CD14-positive monocyte (primary cell): ENCODE data around the gene UVRAG. TPM values are rescaled to one million over a fixed set of nuclear protein-coding genes. Genes with fewer than 3 reads are reported as not detected.
A peak's percentile ranks its signal among the peaks of the same experiment; 100 is the strongest.

Experiments
- DNase-seq, 3 donors: peaks; one replicate each; pipeline ENCODE4 v3.0.0-alpha.2; 2011 to 2022
- H2AFZ ChIP-seq: 2 replicates; pipeline ENCODE4 v1.6.0; 2012; ENCODE audit warnings: mild to moderate bottlenecking, low read depth, low read length, inconsistent platforms; ENCODE audit not compliant: insufficient read depth, poor library complexity, severe bottlenecking
- H3K27ac ChIP-seq, 2 donors: 1 replicate in 1 of 2; 2 replicates in 1 of 2; pipeline ENCODE4 v1.5.1; 2012 to 2013; ENCODE audit warnings: low read length in 2 of 2, control low read depth in 1 of 2, inconsistent platforms in 1 of 2, low read depth in 1 of 2, mild to moderate bottlenecking in 1 of 2
- H3K27me3 ChIP-seq, 2 donors: one replicate each; pipeline versions ENCODE4 v1.6.0 to v1.6.1; 2011 to 2013; ENCODE audit warnings: low read length in 2 of 2; ENCODE audit not compliant: control insufficient read depth in 2 of 2, insufficient read depth in 2 of 2
- H3K36me3 ChIP-seq, 2 donors: replicated peaks in 1 of 2; 1 replicate in 1 of 2; 2 replicates in 1 of 2; pipeline versions ENCODE4 v1.5.1 to v1.6.1; 2012 to 2013; ENCODE audit warnings: low read length in 2 of 2, control low read depth in 1 of 2, inconsistent platforms in 1 of 2, mild to moderate bottlenecking in 1 of 2; ENCODE audit not compliant: insufficient read depth in 2 of 2, control insufficient read depth in 1 of 2
- H3K4me1 ChIP-seq, 2 donors: 1 replicate in 1 of 2; 2 replicates in 1 of 2; pipeline versions ENCODE4 v1.5.1 to v1.6.1; 2012 to 2013; ENCODE audit warnings: low read length in 2 of 2, control low read depth in 1 of 2, inconsistent platforms in 1 of 2, mild to moderate bottlenecking in 1 of 2, moderate library complexity in 1 of 2; ENCODE audit not compliant: insufficient read depth in 2 of 2, control insufficient read depth in 1 of 2
- H3K4me2 ChIP-seq: replicated peaks from 2 replicates; pipeline ENCODE3; 2012; ENCODE audit warnings: low read length, moderate library complexity, mild to moderate bottlenecking; ENCODE audit not compliant: poor library complexity, severe bottlenecking; ENCODE audit errors: extremely low read depth
- H3K4me3 ChIP-seq, 3 experiments: fragments of 200-600 bp in 1 of 3; sonication (generic) in 1 of 3; replicated peaks in 1 of 3; 1 replicate in 2 of 3; 2 replicates in 1 of 3; pipeline ENCODE4 v1.5.1; 2011 to 2013; ENCODE audit warnings: low read length in 3 of 3, mild to moderate bottlenecking in 3 of 3, control low read depth in 2 of 3, low read depth in 2 of 3, inconsistent platforms in 1 of 3, moderate library complexity in 1 of 3
- H3K79me2 ChIP-seq: 2 replicates; pipeline ENCODE4 v1.6.0; 2012; ENCODE audit warnings: mild to moderate bottlenecking, control low read depth, inconsistent platforms, low read length, moderate library complexity; ENCODE audit not compliant: insufficient read depth
- H3K9ac ChIP-seq: 2 replicates; pipeline ENCODE4 v1.6.0; 2017; ENCODE audit warnings: low read length, mild to moderate bottlenecking; ENCODE audit not compliant: insufficient read depth, poor library complexity, severe bottlenecking
- H3K9me3 ChIP-seq, 2 donors: replicated peaks in 1 of 2; 1 replicate in 1 of 2; 2 replicates in 1 of 2; pipeline versions ENCODE4 v1.5.1 to v1.6.1; 2012 to 2013; ENCODE audit warnings: low read length in 2 of 2, control low read depth in 1 of 2; ENCODE audit not compliant: control insufficient read depth in 1 of 2, insufficient read depth in 1 of 2
- H4K20me1 ChIP-seq: 2 replicates; pipeline ENCODE4 v1.6.0; 2012; ENCODE audit warnings: mild to moderate bottlenecking, low read length, control low read depth, moderate library complexity; ENCODE audit not compliant: insufficient read depth
- H3K27ac Mint-ChIP-seq, 7 donors: one replicate each; pipeline ENCODE4 v1.8.0; 2020; ENCODE audit warnings: mild to moderate bottlenecking in 7 of 7, mixed read lengths in 7 of 7, moderate library complexity in 6 of 7, inconsistent platforms in 2 of 7
- H3K27me3 Mint-ChIP-seq, 3 donors: one replicate each; pipeline ENCODE4 v1.8.0; 2021 to 2022; ENCODE audit warnings: low read depth in 3 of 3, mild to moderate bottlenecking in 3 of 3, mixed read lengths in 3 of 3, moderate library complexity in 3 of 3, inconsistent platforms in 1 of 3
- H3K36me3 Mint-ChIP-seq, 2 donors: one replicate each; pipeline ENCODE4 v1.8.0; 2020; ENCODE audit warnings: mixed read lengths in 2 of 2, inconsistent platforms in 1 of 2, mild to moderate bottlenecking in 1 of 2
- H3K4me1 Mint-ChIP-seq: one replicate; pipeline ENCODE4 v1.8.0; 2020; ENCODE audit warnings: mild to moderate bottlenecking, mixed read lengths
- H3K4me3 Mint-ChIP-seq, 2 donors: one replicate each; pipeline ENCODE4 v1.8.0; 2020; ENCODE audit warnings: mild to moderate bottlenecking in 2 of 2, mixed read lengths in 2 of 2, moderate library complexity in 1 of 2
- H3K9me3 Mint-ChIP-seq, 7 donors: one replicate each; pipeline ENCODE4 v1.8.0; 2020 to 2022; ENCODE audit warnings: mixed read lengths in 7 of 7, mild to moderate bottlenecking in 6 of 7, moderate library complexity in 6 of 7, inconsistent platforms in 2 of 7
- WGBS: methylation state at CpG from one replicate; pipeline ENCODE4 v1.1.5; 2013; ENCODE audit warnings: missing lambda C conversion rate; ENCODE audit not compliant: insufficient coverage; 5-methylcytosine and 5-hydroxymethylcytosine counted together
- intact Hi-C, 2 donors: fragments of 100-400 bp; cut with micrococcal nuclease; formaldehyde crosslinking; loops; one replicate each; pipeline versions ENCODE4 v1.15.0 to v1.15.1; 2023
- polyA plus RNA-seq, 3 donors: library from polyadenylated mRNA; depleted of rRNA in 1 of 3; unstranded in 2 of 3; stranded (reverse) in 1 of 3; fragments of 300-500 nt in 2 of 3; fragments of >200 nt in 1 of 3; fragmentation: Illumina TruSeq in 2 of 3; gene quantifications; 1 replicate in 2 of 3; 2 replicates in 1 of 3; pipeline ENCODE4 v1.2.3, GENCODE V29; 2012 to 2021
- TF ChIP-seq, protein P1 (sequence below): fragments of 200-600 bp; IDR thresholded peaks from one replicate; pipeline ENCODE4 v1.8.0; 2022; ENCODE audit warnings: antibody characterized with exemption, mild to moderate bottlenecking

UVRAG gene
- polyA plus RNA-seq, 3 donors: 13.7 to 20.5 (median 20.0) TPM

DNA sequence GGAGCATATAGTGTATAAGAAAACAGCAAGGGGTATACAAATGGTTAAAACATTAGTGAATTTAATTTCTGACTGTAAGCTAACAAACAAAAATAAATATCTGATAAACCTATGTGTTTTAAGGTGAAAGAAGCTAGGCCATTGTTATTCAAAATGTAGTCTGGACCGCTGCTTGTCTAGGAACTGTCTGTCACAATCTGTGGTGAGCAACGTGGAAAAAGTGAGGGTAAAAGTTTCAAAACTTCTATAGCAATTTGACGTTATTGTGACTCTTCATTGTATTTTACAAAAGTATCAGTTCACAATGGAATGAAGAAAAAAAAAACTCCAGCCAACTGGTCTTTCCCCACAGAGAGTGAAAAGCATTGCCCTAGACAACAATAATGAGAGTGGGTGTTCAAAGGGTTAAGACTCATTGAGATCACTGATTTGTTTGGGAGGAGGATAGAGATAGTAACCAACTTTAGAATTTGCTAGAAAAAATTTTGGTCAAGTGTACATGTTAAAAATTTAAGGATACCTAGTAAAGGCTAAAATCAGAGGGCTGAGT is 79.1 kb downstream of the UVRAG start:
- peak overlapping the region; percentile 8 to 96 (median 93) for H3K27ac Mint-ChIP-seq
- H3K4me2 ChIP-seq: no peak overlapping the region
- peaks cover 44 to 60% of the 10 kb centered on the region in 2 donors for H3K4me1 ChIP-seq
- no CpG with 5 or more reads among the region's 3 CpGs for WGBS
- no peak overlapping the region for H2AFZ ChIP-seq
- no peak overlapping the region for H3K4me3 Mint-ChIP-seq
- no peaks in the 10 kb centered on the region for H3K9me3 ChIP-seq
- H3K36me3 ChIP-seq: peaks cover 6 to 16% of the 10 kb centered on the region in 2 donors
- H3K4me3 ChIP-seq: peak overlapping the region in 1 of 3 experiments; percentile 20
- TF ChIP-seq, protein P1, sequence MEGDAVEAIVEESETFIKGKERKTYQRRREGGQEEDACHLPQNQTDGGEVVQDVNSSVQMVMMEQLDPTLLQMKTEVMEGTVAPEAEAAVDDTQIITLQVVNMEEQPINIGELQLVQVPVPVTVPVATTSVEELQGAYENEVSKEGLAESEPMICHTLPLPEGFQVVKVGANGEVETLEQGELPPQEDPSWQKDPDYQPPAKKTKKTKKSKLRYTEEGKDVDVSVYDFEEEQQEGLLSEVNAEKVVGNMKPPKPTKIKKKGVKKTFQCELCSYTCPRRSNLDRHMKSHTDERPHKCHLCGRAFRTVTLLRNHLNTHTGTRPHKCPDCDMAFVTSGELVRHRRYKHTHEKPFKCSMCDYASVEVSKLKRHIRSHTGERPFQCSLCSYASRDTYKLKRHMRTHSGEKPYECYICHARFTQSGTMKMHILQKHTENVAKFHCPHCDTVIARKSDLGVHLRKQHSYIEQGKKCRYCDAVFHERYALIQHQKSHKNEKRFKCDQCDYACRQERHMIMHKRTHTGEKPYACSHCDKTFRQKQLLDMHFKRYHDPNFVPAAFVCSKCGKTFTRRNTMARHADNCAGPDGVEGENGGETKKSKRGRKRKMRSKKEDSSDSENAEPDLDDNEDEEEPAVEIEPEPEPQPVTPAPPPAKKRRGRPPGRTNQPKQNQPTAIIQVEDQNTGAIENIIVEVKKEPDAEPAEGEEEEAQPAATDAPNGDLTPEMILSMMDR: no peak
- intact Hi-C loops: no loop called here
- H3K9ac ChIP-seq: no peak overlapping the region
- H3K79me2 ChIP-seq: peaks cover 76% of the 10 kb centered on the region
- H4K20me1 ChIP-seq: peaks cover 32% of the 10 kb centered on the region
- H3K27me3 ChIP-seq: no peaks in the 10 kb centered on the region
- peak overlapping the region in 1 of 2 donors; percentile 86 for H3K27ac ChIP-seq
- H3K9me3 Mint-ChIP-seq: peaks cover 0 to 9% (median 7%) of the 10 kb centered on the region in 7 donors
- H3K4me1 Mint-ChIP-seq: peaks cover 62% of the 10 kb centered on the region
- peak in 2 of 3 donors; percentile 8 to 18 for DNase-seq
- H3K27me3 Mint-ChIP-seq: no peaks in the 10 kb centered on the region
- peaks cover 30 to 40% of the 10 kb centered on the region in 2 donors for H3K36me3 Mint-ChIP-seq

- Histone ChIP-seq H3K4me2 (no peak overlapping the region), H3K4me3 (no peak overlapping the region), H3K36me3 (peaks cover 8 to 27% of the 10 kb centered on the region in 2 donors), H3K27ac (no peak overlapping the region), H3K27me3 (no peaks in the 10 kb centered on the region), H2AFZ (no peak overlapping the region), H4K20me1 (peaks cover 59% of the 10 kb centered on the region), H3K79me2 (peaks cover 76% of the 10 kb centered on the region), H3K4me1 (peaks cover 27 to 43% of the 10 kb centered on the region in 2 donors), H3K9ac (no peak overlapping the region), H3K9me3 (no peaks in the 10 kb centered on the region)
- H3K27ac Mint-ChIP-seq: no peak overlapping the region
- WGBS: no CpG with 5 or more reads among the region's 4 CpGs
- intact Hi-C loops: loop anchor here (2.0 to 5.0 kb wide), 4 partner anchors 255 to 420 kb away; partner anchors contain the start of gene WNT11 (in 1 of the 2)
- DNase-seq: peak in 2 of 3 donors; percentile 18 to 51
- TF ChIP-seq, protein P1: peak; percentile 82
- no peak overlapping the region for H3K4me3 Mint-ChIP-seq
- H3K9me3 Mint-ChIP-seq: peaks cover 0 to 9% (median 7%) of the 10 kb centered on the region in 7 donors
- H3K4me1 Mint-ChIP-seq: peaks cover 42% of the 10 kb centered on the region
- no peaks in the 10 kb centered on the region for H3K27me3 Mint-ChIP-seq
- peaks cover 18 to 22% of the 10 kb centered on the region in 2 donors for H3K36me3 Mint-ChIP-seq
These were observed 81.9 kb downstream of the UVRAG start for GRCh38 chr11:75896843-75897419.
